Measurements from ENCODE around the gene ZNF778.

The ZNF778 gene

GRCh38 chr16:89192956-89193575 is 24.4 kb upstream of the ZNF778 start:
- no peak for TF ChIP-seq CTCF (IDR thresholded peaks at IDR 0.05; ENCODE audit: low read depth, low read length)
- H3K4me3 ChIP-seq (replicated peaks in 1 of 2; ENCODE audit: low read depth in 2 of 2, low read length in 2 of 2): peak overlapping the region; percentile 14 to 28
- DNase-seq (ENCODE audit: low read depth in 2 of 2): peak in 1 of 2 donors; percentile 97

DNA sequence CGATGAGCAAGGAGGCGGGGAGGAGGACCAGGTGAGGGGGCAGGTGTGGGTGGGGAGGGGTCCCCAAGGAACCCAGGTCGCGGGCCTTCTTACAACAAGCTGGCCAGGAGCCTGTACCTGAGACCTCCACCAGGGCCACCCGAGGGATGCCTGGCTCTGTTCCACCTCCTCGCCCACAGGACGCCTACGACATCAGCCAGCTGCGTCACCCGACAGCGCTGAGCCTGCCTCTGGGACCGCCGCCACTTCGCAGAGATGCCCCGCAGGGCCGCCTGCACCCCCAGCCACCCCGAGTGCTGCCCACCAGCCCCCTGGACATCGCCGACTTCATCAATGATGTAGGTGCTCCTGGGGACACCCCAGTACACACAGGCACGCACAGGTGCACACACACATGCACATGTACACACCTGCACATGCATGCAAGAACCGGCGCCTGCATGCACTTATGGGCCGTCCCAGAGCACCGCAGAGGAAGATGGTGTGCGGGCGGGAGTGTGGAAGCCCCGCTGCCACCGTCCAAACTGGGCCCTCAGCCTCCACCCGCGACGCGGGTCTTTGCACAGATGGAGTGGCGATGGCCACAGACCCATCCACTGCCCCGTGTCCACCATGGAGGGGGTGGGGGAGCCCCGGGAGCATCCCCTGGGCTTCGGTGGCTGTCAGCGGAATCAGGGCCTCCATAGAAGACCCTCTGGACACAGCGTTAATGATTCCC is 23.8 kb upstream of the ZNF778 start:
- peak overlapping the region in 1 of 2 donors; percentile 28 for H3K4me3 ChIP-seq (replicated peaks in 1 of 2; ENCODE audit: low read depth in 2 of 2, low read length in 2 of 2)
- TF ChIP-seq CTCF (IDR thresholded peaks at IDR 0.05; ENCODE audit: low read depth, low read length): no peak
- DNase-seq (ENCODE audit: low read depth in 2 of 2): no peak

- DNase-seq (ENCODE audit: low read depth in 2 of 2): no peak
- H3K4me3 ChIP-seq (replicated peaks in 1 of 2; ENCODE audit: low read depth in 2 of 2, low read length in 2 of 2): no peak overlapping the region
- no peak for TF ChIP-seq CTCF (IDR thresholded peaks at IDR 0.05; ENCODE audit: low read depth, low read length)
These were observed 22.9 kb upstream of the ZNF778 start for GRCh38 chr16:89194340-89195311.

DNA sequence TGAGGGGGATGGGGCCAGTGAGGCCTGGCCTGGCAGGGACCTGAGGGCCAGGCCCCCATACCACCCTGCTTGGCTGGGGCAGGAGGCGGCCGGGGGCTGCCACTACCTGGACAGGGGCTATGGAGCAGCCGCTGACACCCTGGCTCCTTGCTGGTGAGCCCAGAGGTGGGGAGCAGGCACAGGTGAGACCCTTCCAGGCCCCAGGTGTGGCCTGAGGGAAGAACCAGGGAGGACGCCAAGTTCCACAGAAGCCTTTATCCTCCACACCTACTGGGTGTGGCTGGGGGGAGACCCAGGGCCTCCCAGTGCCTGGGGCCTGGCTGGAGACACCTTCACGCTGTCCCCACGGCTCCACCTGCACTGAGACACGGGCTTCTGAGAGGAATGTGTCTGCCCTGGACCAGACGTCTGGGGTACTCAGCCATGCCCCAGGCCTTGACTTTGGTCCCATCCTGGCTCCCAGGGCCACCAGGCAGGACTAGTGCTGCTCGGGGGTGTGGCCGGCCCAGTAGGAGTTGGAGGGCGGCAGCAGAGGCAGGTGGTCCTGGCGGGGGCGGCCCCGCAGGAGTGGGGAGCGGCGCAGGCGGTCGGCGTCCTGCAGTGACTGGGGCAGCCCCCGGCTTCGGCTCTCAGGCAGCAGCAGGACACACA is 21.9 kb upstream of the ZNF778 start:
- no peak overlapping the region for H3K4me3 ChIP-seq (replicated peaks in 1 of 2; ENCODE audit: low read depth in 2 of 2, low read length in 2 of 2)
- DNase-seq (ENCODE audit: low read depth in 2 of 2): no peak
- TF ChIP-seq CTCF (IDR thresholded peaks at IDR 0.05; ENCODE audit: low read depth, low read length): no peak

DNA sequence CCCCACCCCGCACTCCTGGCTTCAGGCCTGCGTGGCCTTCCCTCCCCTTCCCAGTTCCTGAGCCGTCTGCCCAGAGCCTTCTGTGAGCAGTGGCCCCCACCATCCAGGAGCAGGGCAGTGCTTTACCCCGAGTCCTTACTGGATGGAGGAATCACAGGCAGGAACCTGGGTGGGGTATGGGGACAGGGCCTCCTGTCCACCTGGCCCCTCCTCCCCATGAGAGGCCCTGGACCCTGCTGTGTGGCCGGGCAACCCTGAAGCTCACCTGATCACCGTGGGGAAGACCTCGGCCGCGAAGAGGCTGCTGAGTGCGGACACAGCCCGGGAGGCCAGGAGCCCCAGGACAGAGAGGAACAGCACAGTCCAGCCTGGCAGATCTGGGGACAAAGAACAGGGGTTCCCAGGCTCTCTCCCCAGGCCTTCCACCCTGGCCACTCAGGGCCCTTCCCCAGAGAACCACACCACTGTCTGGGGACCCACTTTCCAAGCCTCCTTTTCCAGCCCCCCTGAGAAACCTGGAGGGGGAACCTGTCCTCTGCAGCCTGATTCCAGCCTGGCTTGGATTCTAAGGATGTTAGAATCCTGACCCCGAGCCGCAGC is 20.4 kb upstream of the ZNF778 start:
- no peak for TF ChIP-seq CTCF (IDR thresholded peaks at IDR 0.05; ENCODE audit: low read depth, low read length)
- no peak for DNase-seq (ENCODE audit: low read depth in 2 of 2)
- no peak overlapping the region for H3K4me3 ChIP-seq (replicated peaks in 1 of 2; ENCODE audit: low read depth in 2 of 2, low read length in 2 of 2)

All from cardiac fibroblast (primary cell).